ENCODE data around the gene PTCH2. TPM values are rescaled to one million over a fixed set of nuclear protein-coding genes. Genes with fewer than 3 reads are reported as not detected.

PTCH2 gene
- total and polyA plus RNA-seq, 2 donors (not counting 1 experiment from before 2014, with no cell fraction given): 1.3 to 1.7 TPM

GRCh38 chr1:44805311-44806024 lies 37.6 kb downstream of the PTCH2 start:
- H3K4me3 Mint-ChIP-seq: no peak overlapping the region
- peaks cover 5% of the 10 kb centered on the region for H3K79me2 ChIP-seq (ENCODE audit: control insufficient read depth, insufficient read depth, low read length)
- peaks cover 0 to 21% of the 10 kb centered on the region in 2 experiments for H3K36me3 ChIP-seq (replicated peaks in 1 of 2; ENCODE audit: control extremely low read depth in 1 of 2, control insufficient read depth in 1 of 2, extremely low read depth in 1 of 2, insufficient read depth in 2 of 2, low read length in 1 of 2)
- H3K27ac ChIP-seq (ENCODE audit: low read length in 2 of 2): no peak overlapping the region
- H2AFZ ChIP-seq (ENCODE audit: insufficient read depth, low read depth, low read length, poor library complexity, severe bottlenecking): no peak overlapping the region
- H3K9ac ChIP-seq (ENCODE audit: low read length): no peak overlapping the region
- no peak for ATAC-seq (ENCODE audit: low read depth)
- H3K4me1 ChIP-seq (ENCODE audit: control insufficient read depth in 2 of 2, insufficient read depth in 2 of 2, low read length in 2 of 2): peaks cover 44 to 67% of the 10 kb centered on the region in 2 donors
- no peak overlapping the region for H3K4me2 ChIP-seq (replicated peaks; ENCODE audit: low read depth, low read length, poor library complexity, severe bottlenecking)
- peaks cover 61% of the 10 kb centered on the region for H3K4me1 Mint-ChIP-seq
- intact Hi-C loops (cut with micrococcal nuclease): no loop called here
- H3K27me3 Mint-ChIP-seq: no peaks in the 10 kb centered on the region
- H3K4me3 ChIP-seq (ENCODE audit: control extremely low read depth in 1 of 5, extremely low read depth in 1 of 5, insufficient read depth in 1 of 5, low read depth in 2 of 5, low read length in 4 of 5): no peak overlapping the region
- POLR2A ChIA-PET: no interaction called here
- H3K27ac Mint-ChIP-seq: peak overlapping the region; percentile 41
- no peaks in the 10 kb centered on the region for H3K27me3 ChIP-seq (replicated peaks in 1 of 4; ENCODE audit: control extremely low read depth in 1 of 4, control insufficient read depth in 3 of 4, insufficient read depth in 4 of 4, low read length in 3 of 4)
- CTCF ChIA-PET: interaction anchor here (0.6 to 1.1 kb wide), 2 partner anchors 8 to 209 kb away, joined by 3 read pairs; no protein-coding TSS in a partner anchor
- no peaks in the 10 kb centered on the region for H3K9me3 Mint-ChIP-seq (ENCODE audit: insufficient read depth)
- over 99% methylated on average over 16 of the region's 20 CpGs for WGBS (ENCODE audit: insufficient coverage)
- H3K9me3 ChIP-seq (ENCODE audit: control extremely low read depth in 1 of 3, control insufficient read depth in 2 of 3, insufficient read depth in 1 of 3, low read length in 2 of 3): peaks cover 0 to 3% (median 0%) of the 10 kb centered on the region in 3 donors
- no peak for DNase-seq
- TF ChIP-seq EZH2 (IDR thresholded peaks at IDR 0.05; ENCODE audit: borderline replicate concordance, insufficient read depth, low read depth, low read length, poor library complexity, severe bottlenecking): no peak
- TF ChIP-seq CTCF (IDR thresholded peaks at IDR 0.05): no peak
- H4K20me1 ChIP-seq (ENCODE audit: control insufficient read depth, insufficient read depth, low read length, poor library complexity, severe bottlenecking): no peaks in the 10 kb centered on the region
